ENCODE results near the gene WAPL.

GRCh38 chr10:86389441-86390193, 132.0 kb downstream of the WAPL start:
- TF ChIP-seq CTCF (IDR thresholded peaks at IDR 0.05; ENCODE audit: low read depth, low read length): no peak
- TF ChIP-seq POLR2A (IDR thresholded peaks at IDR 0.05; ENCODE audit: extremely low read depth, insufficient read length): no peak
- no peak for TF ChIP-seq MYC (IDR thresholded peaks at IDR 0.05; ENCODE audit: low read depth, low read length)

Measured in NB4 (cell line).